Esophagus squamous epithelium (tissue), 5 donors: ENCODE data around the gene SIN3B. TPM values are rescaled to one million over a fixed set of nuclear protein-coding genes. Genes with fewer than 3 reads are reported as not detected.
A peak's percentile ranks its signal among the peaks of the same experiment; 100 is the strongest.

Experiments
- DNase-seq: peaks from one replicate; lab custom pipeline; 2025; lab: John Stamatoyannopoulos, UW
- H3K27ac ChIP-seq, 4 donors: fragments of 200-600 bp; sonication (generic); one replicate each; pipeline ENCODE4 v1.5.1; 2016 to 2019; ENCODE audit warnings: mild to moderate bottlenecking in 1 of 4
- H3K27me3 ChIP-seq, 4 donors: fragments of 200-600 bp; sonication (generic); 1 replicate in 3 of 4; 2 replicates in 1 of 4; pipeline versions ENCODE4 v1.5.1 to v1.6.0; 2017 to 2021; ENCODE audit warnings: antibody characterized with exemption in 1 of 4
- H3K36me3 ChIP-seq, 3 donors: fragments of 200-600 bp; sonication (generic); one replicate each; pipeline ENCODE4 v1.5.1; 2016 to 2019
- H3K4me1 ChIP-seq, 3 donors: fragments of 200-600 bp; sonication (generic); one replicate each; pipeline ENCODE4 v1.5.1; 2017 to 2019
- H3K4me3 ChIP-seq, 4 donors: fragments of 200-600 bp; sonication (generic); 1 replicate in 3 of 4; 2 replicates in 1 of 4; pipeline ENCODE4 v1.5.1; 2016 to 2019; ENCODE audit warnings: mild to moderate bottlenecking in 2 of 4, moderate library complexity in 1 of 4
- H3K9me3 ChIP-seq, 3 donors: fragments of 200-600 bp; sonication (generic); one replicate each; pipeline ENCODE4 v1.5.1; 2016 to 2019
- CTCF ChIP-seq, 6 experiments: fragments of 450-650 bp in 4 of 6; fragments of 200-600 bp in 2 of 6; sonication (generic) in 2 of 6; IDR thresholded peaks; one replicate each; pipeline ENCODE4 v1.5.1; 2016 to 2019; ENCODE audit warnings: antibody characterized with exemption in 6 of 6, mild to moderate bottlenecking in 4 of 6, moderate library complexity in 4 of 6
- POLR2A ChIP-seq, 4 donors: fragments of 450-650 bp; IDR thresholded peaks; one replicate each; pipeline ENCODE4 v1.6.1; 2017; ENCODE audit warnings: antibody characterized with exemption in 4 of 4, mild to moderate bottlenecking in 4 of 4, moderate library complexity in 3 of 4
- WGBS, 2 donors: methylation state at CpG; one replicate each; pipeline ENCODE4 v1.1.5; 2018; 5-methylcytosine and 5-hydroxymethylcytosine counted together
- intact Hi-C: fragments of 100-400 bp; cut with DNase I; formaldehyde crosslinking; loops from one replicate; pipeline ENCODE4 v1.15.0; 2022
- total RNA-seq, 4 donors: library from RNA; depleted of rRNA; stranded (reverse); fragments of >200 nt; gene quantifications; one replicate each; pipeline ENCODE4 v1.1.0, GENCODE V29; 2016
- donor health status: DM: yes; HTN: yes; CAD: no.

Gene SIN3B, protein sequence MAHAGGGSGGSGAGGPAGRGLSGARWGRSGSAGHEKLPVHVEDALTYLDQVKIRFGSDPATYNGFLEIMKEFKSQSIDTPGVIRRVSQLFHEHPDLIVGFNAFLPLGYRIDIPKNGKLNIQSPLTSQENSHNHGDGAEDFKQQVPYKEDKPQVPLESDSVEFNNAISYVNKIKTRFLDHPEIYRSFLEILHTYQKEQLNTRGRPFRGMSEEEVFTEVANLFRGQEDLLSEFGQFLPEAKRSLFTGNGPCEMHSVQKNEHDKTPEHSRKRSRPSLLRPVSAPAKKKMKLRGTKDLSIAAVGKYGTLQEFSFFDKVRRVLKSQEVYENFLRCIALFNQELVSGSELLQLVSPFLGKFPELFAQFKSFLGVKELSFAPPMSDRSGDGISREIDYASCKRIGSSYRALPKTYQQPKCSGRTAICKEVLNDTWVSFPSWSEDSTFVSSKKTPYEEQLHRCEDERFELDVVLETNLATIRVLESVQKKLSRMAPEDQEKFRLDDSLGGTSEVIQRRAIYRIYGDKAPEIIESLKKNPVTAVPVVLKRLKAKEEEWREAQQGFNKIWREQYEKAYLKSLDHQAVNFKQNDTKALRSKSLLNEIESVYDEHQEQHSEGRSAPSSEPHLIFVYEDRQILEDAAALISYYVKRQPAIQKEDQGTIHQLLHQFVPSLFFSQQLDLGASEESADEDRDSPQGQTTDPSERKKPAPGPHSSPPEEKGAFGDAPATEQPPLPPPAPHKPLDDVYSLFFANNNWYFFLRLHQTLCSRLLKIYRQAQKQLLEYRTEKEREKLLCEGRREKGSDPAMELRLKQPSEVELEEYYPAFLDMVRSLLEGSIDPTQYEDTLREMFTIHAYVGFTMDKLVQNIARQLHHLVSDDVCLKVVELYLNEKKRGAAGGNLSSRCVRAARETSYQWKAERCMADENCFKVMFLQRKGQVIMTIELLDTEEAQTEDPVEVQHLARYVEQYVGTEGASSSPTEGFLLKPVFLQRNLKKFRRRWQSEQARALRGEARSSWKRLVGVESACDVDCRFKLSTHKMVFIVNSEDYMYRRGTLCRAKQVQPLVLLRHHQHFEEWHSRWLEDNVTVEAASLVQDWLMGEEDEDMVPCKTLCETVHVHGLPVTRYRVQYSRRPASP
- total RNA-seq: 10 to 100 TPM; 11.2 to 34.7 (median 28.5) TPM

GRCh38 chr19:16829010-16829821 lies at the start of gene SIN3B:
TSS of gene SIN3B (plus strand) at chr19:16829398. CDS start at chr19:16829421, 23 bp downstream.
- WGBS, 2 donors: 6 to 7% methylated on average over 11 to 17 of the region's 63 CpGs
- TF ChIP-seq CTCF (IDR thresholded peaks at IDR 0.05) (peak in 1 of 6 experiments; percentile 17), POLR2A (IDR thresholded peaks at IDR 0.05) (peak in 2 of 4 donors; percentile 64 to 73)
- intact Hi-C loops: no loop called here
- no peaks in the 10 kb centered on the region for H3K27me3 ChIP-seq
- H3K4me1 ChIP-seq: peaks cover 22 to 44% (median 24%) of the 10 kb centered on the region in 3 donors
- DNase-seq: no peak
- H3K36me3 ChIP-seq: peaks cover 12 to 34% (median 22%) of the 10 kb centered on the region in 3 donors
- H3K4me3 ChIP-seq: peak within 1 kb of the TSS; percentile 91 to 99 (median 96)
- peak within 1 kb of the TSS; percentile 87 to 93 (median 90) for H3K27ac ChIP-seq
- no peaks in the 10 kb centered on the region for H3K9me3 ChIP-seq

DNA sequence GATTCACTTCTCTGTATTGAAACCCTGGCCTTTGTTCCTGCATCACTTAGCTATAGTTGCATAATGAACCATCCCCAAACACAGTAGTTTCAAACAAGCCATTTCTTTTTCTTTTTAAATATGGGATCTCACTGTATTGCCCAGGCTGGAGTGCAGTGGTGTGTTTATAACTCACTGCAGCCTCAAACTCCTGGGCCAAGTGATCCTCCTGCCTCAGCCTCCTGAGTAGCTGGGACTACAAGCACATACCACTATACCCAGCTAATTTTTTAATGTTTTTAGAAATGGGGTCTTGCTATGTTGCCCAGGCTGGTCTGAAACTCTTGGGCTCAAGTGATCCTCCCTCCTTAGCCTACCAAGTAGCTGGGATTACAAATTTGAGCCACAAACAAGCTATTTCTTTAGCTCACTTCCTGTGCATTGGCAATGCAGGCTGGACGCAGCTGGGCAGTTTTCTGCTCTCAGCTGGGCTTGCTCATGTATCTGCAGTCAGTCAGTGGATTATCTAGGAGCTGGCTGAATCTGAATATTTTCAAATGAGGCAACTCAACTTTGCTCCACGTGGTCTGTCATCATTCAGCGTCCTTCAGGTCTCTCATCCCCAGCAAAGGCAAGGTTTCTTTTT lies 49.5 kb upstream of the SIN3B start:
- H3K36me3 ChIP-seq: no peaks in the 10 kb centered on the region
- no peak for DNase-seq
- intact Hi-C loops: loop anchor here (10.0 kb wide), 2 partner anchors 125 to 265 kb away; no protein-coding TSS in a partner anchor
- H3K4me3 ChIP-seq: no peak overlapping the region
- no peaks in the 10 kb centered on the region for H3K4me1 ChIP-seq
- H3K27ac ChIP-seq: no peak overlapping the region
- peaks cover 0 to 5% (median 0%) of the 10 kb centered on the region in 4 donors for H3K27me3 ChIP-seq
- TF ChIP-seq POLR2A (IDR thresholded peaks at IDR 0.05) (no peak), CTCF (IDR thresholded peaks at IDR 0.05) (no peak)
- no peaks in the 10 kb centered on the region for H3K9me3 ChIP-seq
- 64 to 72% methylated on average over 3 of the region's 3 CpGs for WGBS, 2 donors

- Histone ChIP-seq H3K4me3 (no peak overlapping the region), H3K27me3 (peaks cover 0 to 8% (median 0%) of the 10 kb centered on the region in 4 donors), H3K36me3 (no peaks in the 10 kb centered on the region), H3K4me1 (no peaks in the 10 kb centered on the region), H3K9me3 (no peaks in the 10 kb centered on the region), H3K27ac (no peak overlapping the region)
- DNase-seq: no peak
- TF ChIP-seq CTCF (IDR thresholded peaks at IDR 0.05) (no peak), POLR2A (IDR thresholded peaks at IDR 0.05) (no peak)
- intact Hi-C loops: no loop called here
- WGBS, 2 donors: 74 to 76% methylated on average over 1 of the region's 1 CpG
Observed at GRCh38 chr19:16782719-16783118, 46.5 kb upstream of the SIN3B start.

DNA sequence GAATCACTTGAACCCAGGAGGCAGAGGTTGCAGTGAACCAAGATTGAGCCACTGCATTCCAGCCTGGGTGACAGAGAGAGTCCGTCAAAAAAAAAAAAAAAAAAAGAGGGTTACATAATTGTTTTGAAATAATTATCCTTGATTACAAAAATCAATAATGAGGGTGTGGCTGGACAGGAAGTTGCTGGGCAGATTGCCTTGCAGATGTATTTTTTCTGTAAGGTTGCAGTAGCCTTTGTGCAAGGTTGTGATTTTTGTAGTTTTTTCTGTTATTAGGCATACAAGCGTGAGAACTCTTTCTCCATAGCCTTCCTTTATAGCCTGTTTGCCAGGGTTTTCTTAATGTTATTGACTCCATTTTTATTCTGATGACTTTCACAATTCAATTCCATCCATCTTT lies 40.7 kb upstream of the SIN3B start:
- TF ChIP-seq CTCF (IDR thresholded peaks at IDR 0.05): no peak
- no peak for TF ChIP-seq POLR2A (IDR thresholded peaks at IDR 0.05)
- H3K4me1 ChIP-seq: no peaks in the 10 kb centered on the region
- WGBS, 2 donors: 84 to 89% methylated on average over 2 of the region's 2 CpGs
- H3K9me3 ChIP-seq: peaks cover 0 to 22% (median 7%) of the 10 kb centered on the region in 3 donors
- DNase-seq: no peak
- peaks cover 0 to 8% (median 0%) of the 10 kb centered on the region in 4 donors for H3K27me3 ChIP-seq
- H3K36me3 ChIP-seq: no peaks in the 10 kb centered on the region
- intact Hi-C loops: no loop called here
- H3K4me3 ChIP-seq: no peak overlapping the region
- H3K27ac ChIP-seq: no peak overlapping the region
